Measurements from ENCODE around the gene PLCH1.

DNA sequence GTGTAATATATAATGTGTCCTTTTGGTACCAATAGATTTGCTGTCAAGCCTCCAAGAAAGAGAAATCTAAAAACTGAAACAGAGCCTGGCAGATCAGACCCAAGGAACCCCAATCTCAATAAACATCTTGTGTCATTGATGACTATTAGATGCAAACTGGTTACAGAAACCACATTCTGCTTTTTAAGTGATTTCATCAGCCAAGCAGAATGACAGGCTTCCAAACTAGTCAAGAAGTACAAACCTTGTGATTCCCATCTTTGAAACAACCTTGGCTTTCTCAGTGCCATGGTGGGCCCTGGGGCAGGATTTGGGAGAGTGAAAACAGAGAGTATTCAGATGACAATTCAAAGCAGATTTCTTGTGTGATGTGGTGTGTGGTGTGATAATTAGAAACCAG, 405.8 kb downstream of the PLCH1 start:
- TF ChIP-seq ZNF76 (CRISPR knock-in tag; IDR thresholded peaks at IDR 0.05; ENCODE audit: borderline replicate concordance), result no peak
- TF ChIP-seq, protein P1, sequence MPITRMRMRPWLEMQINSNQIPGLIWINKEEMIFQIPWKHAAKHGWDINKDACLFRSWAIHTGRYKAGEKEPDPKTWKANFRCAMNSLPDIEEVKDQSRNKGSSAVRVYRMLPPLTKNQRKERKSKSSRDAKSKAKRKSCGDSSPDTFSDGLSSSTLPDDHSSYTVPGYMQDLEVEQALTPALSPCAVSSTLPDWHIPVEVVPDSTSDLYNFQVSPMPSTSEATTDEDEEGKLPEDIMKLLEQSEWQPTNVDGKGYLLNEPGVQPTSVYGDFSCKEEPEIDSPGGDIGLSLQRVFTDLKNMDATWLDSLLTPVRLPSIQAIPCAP (CRISPR knock-in tag; IDR thresholded peaks at IDR 0.05; ENCODE audit: borderline replicate concordance), result no peak
- TF ChIP-seq GATA2 (CRISPR knock-in tag; IDR thresholded peaks at IDR 0.05), result no peak
- TF ChIP-seq KLF13 (tag; IDR thresholded peaks at IDR 0.05; ENCODE audit: borderline replicate concordance, low read depth), result no peak
- TF ChIP-seq, protein P2, sequence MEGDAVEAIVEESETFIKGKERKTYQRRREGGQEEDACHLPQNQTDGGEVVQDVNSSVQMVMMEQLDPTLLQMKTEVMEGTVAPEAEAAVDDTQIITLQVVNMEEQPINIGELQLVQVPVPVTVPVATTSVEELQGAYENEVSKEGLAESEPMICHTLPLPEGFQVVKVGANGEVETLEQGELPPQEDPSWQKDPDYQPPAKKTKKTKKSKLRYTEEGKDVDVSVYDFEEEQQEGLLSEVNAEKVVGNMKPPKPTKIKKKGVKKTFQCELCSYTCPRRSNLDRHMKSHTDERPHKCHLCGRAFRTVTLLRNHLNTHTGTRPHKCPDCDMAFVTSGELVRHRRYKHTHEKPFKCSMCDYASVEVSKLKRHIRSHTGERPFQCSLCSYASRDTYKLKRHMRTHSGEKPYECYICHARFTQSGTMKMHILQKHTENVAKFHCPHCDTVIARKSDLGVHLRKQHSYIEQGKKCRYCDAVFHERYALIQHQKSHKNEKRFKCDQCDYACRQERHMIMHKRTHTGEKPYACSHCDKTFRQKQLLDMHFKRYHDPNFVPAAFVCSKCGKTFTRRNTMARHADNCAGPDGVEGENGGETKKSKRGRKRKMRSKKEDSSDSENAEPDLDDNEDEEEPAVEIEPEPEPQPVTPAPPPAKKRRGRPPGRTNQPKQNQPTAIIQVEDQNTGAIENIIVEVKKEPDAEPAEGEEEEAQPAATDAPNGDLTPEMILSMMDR (IDR thresholded peaks at IDR 0.05 in 2 of 3, conservative IDR thresholded peaks at IDR 0.05 in 1 of 3; ENCODE audit: insufficient read depth in 2 of 3, low read depth in 1 of 3, low read length in 3 of 3), result no peak
- no peak for TF ChIP-seq GATAD2B (IDR thresholded peaks at IDR 0.05; ENCODE audit: borderline replicate concordance)
- TF ChIP-seq REST (IDR thresholded peaks at IDR 0.05; ENCODE audit: borderline replicate concordance), result no peak
- TF ChIP-seq REST (CRISPR knock-in tag; IDR thresholded peaks at IDR 0.05; ENCODE audit: low read depth), result no peak

Data from K562 (cell line).